Gastrocnemius medialis (tissue), 4 donors: Measurements from ENCODE around the gene HIRA.

Experiments used
- CTCF ChIP-seq, 5 experiments: fragments of 450-650 bp in 3 of 5; fragments of 200-600 bp in 2 of 5; sonication (generic) in 2 of 5; IDR thresholded peaks in 4 of 5; conservative IDR thresholded peaks in 1 of 5; 1 replicate in 4 of 5; 2 replicates in 1 of 5; pipeline ENCODE4 v1.5.1; 2016 to 2019; ENCODE audit warnings: antibody characterized with exemption in 5 of 5, mild to moderate bottlenecking in 3 of 5, moderate library complexity in 3 of 5
- POLR2A ChIP-seq, 2 donors: fragments of 450-650 bp; IDR thresholded peaks; one replicate each; pipeline ENCODE4 v1.6.1; 2017; ENCODE audit warnings: antibody characterized with exemption in 2 of 2, mild to moderate bottlenecking in 2 of 2, moderate library complexity in 2 of 2

DNA sequence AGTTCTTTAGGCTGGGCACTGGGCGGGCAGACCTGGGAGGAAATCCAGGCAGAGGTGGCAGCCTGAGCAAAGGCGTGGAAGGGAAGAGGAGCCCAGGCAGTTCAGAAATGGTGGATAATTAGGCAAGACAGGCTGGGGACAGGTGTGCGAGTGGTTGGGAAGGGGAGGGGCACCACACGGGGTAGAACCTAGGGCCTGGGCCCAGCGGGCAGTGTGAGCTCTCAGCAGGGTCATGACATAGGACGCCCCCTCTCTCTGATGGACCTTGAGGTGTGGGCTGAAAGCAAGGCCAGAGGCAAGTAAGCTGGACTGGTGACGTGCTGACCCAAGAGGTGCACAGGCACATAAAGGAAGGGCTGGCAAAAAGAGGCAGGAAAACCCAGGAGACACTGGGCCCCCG, 40.7 kb upstream of the HIRA start:
- TF ChIP-seq CTCF (IDR thresholded peaks at IDR 0.05 in 4 of 5, conservative IDR thresholded peaks at IDR 0.05 in 1 of 5) (no peak), POLR2A (IDR thresholded peaks at IDR 0.05) (no peak)
